Bronchus fibroblast of lung (primary cell): Measurements from ENCODE around the gene HTR1A. TPM values are rescaled to one million over a fixed set of nuclear protein-coding genes. Genes with fewer than 3 reads are reported as not detected.

Experiments used
- total RNA-seq: library from RNA; depleted of rRNA; stranded (reverse); fragments of >200 nt; gene quantifications from 2 replicates; pipeline ENCODE4 v1.2.3, GENCODE V29; 2015

Gene HTR1A
- not detected in 2 replicates for total RNA-seq

GRCh38 chr5:63962279-63962678, at the start of gene HTR1A:
Gene HTR1A (minus strand): TSS chr5:63962445. CDS start chr5:63961719, 726 bp downstream.

Other genes with a start within 250 kb of the HTR1A start
- 1.0 and 1.2 TPM in 2 replicates for gene RNF180, start 203.4 kb upstream of the HTR1A start, total RNA-seq